Nephron (organoid): ENCODE data around the gene MEST.
A peak's percentile ranks its signal among the peaks of the same experiment; 100 is the strongest.

Source experiments
- H3K27ac Mint-ChIP-seq, 3 experiments: 2 replicates each; pipeline ENCODE4 v1.8.0; 2020; ENCODE audit warnings: mixed read lengths in 3 of 3, mild to moderate bottlenecking in 2 of 3, moderate library complexity in 1 of 3
- H3K27me3 Mint-ChIP-seq: 2 replicates; pipeline ENCODE4 v1.8.0; 2021; ENCODE audit warnings: low read depth, mild to moderate bottlenecking, moderate library complexity, mixed read lengths
- H3K36me3 Mint-ChIP-seq: 2 replicates; pipeline ENCODE4 v1.8.0; 2020; ENCODE audit warnings: low read depth, mixed read lengths
- H3K4me1 Mint-ChIP-seq: 2 replicates; pipeline ENCODE4 v1.8.0; 2020; ENCODE audit warnings: mixed read lengths
- H3K4me3 Mint-ChIP-seq, 3 experiments: 2 replicates each; pipeline ENCODE4 v1.8.0; 2020; ENCODE audit warnings: mild to moderate bottlenecking in 3 of 3, mixed read lengths in 3 of 3, moderate library complexity in 2 of 3
- H3K9me3 Mint-ChIP-seq: 2 replicates; pipeline ENCODE4 v1.8.0; 2020; ENCODE audit warnings: mixed read lengths
- TF ChIP-seq, protein P1 (sequence below), 3 experiments: fragments of 200-600 bp; sonication (generic); IDR thresholded peaks; one replicate each; pipeline ENCODE4 v1.5.0; 2021; ENCODE audit warnings: antibody characterized with exemption in 3 of 3; ENCODE audit not compliant: unreplicated experiment in 3 of 3

The MEST gene

DNA sequence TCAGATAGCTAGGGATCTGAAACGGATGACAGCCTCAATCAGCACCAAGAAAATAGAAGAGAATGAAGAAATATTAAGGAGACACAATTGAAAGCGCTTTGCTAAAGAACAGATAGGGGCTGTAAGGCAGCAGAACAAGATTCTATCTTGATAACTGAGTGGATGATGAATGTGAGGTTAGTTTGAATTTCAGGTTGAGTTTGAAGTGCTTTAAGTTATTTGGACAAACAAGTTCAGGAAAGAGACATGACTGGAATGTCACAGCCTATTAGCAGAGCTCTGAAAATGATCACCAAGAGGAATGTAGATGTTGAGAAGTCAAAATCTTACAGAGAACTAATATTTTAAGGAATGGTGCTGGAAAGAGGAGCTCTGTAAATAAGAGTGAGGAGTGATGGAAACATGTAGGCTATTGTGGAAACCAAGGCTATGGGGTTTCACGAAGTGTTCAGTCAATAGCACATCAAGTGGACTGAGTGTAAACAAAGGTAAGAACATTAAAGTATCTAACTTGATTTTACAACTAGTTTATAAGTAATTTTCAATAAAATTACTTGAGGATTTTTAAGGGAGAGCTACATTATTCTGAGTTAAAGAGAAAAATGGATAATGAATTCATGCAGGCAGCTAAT is 61.6 kb downstream of the MEST start:
- H3K4me3 Mint-ChIP-seq = no peak overlapping the region
- no peaks in the 10 kb centered on the region for H3K27me3 Mint-ChIP-seq
- H3K9me3 Mint-ChIP-seq = peaks cover 12% of the 10 kb centered on the region
- TF ChIP-seq, protein P1, sequence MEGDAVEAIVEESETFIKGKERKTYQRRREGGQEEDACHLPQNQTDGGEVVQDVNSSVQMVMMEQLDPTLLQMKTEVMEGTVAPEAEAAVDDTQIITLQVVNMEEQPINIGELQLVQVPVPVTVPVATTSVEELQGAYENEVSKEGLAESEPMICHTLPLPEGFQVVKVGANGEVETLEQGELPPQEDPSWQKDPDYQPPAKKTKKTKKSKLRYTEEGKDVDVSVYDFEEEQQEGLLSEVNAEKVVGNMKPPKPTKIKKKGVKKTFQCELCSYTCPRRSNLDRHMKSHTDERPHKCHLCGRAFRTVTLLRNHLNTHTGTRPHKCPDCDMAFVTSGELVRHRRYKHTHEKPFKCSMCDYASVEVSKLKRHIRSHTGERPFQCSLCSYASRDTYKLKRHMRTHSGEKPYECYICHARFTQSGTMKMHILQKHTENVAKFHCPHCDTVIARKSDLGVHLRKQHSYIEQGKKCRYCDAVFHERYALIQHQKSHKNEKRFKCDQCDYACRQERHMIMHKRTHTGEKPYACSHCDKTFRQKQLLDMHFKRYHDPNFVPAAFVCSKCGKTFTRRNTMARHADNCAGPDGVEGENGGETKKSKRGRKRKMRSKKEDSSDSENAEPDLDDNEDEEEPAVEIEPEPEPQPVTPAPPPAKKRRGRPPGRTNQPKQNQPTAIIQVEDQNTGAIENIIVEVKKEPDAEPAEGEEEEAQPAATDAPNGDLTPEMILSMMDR (IDR thresholded peaks at IDR 0.05; ENCODE audit: unreplicated experiment in 3 of 3) = no peak
- peaks cover 75% of the 10 kb centered on the region for H3K36me3 Mint-ChIP-seq
- no peaks in the 10 kb centered on the region for H3K4me1 Mint-ChIP-seq
- H3K27ac Mint-ChIP-seq = peak overlapping the region in 1 of 3 experiments; percentile 11

DNA sequence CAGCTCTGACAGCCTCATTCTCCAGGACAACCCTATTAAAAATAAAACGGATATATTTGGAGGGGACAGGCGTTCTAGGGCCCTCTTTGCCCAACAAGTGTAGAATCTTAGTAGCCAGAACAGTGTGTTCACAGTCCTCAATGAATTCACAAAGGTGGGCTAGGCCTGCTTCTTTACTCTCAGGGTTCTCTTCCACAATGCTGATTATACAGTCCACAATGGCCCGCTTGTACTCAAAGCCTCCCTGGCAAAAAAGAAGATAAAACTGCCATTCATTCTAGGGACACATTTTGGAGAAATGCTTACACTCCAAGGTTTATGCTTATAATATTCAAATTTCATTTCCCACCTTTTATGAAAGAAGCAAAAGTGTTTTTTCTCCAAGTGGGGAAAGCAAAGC is 62.6 kb downstream of the MEST start:
- no peaks in the 10 kb centered on the region for H3K27me3 Mint-ChIP-seq
- peaks cover 78% of the 10 kb centered on the region for H3K36me3 Mint-ChIP-seq
- H3K4me1 Mint-ChIP-seq = no peaks in the 10 kb centered on the region
- H3K4me3 Mint-ChIP-seq = no peak overlapping the region
- H3K27ac Mint-ChIP-seq = no peak overlapping the region
- TF ChIP-seq, protein P1 (IDR thresholded peaks at IDR 0.05; ENCODE audit: unreplicated experiment in 3 of 3) = no peak
- H3K9me3 Mint-ChIP-seq = peaks cover 19% of the 10 kb centered on the region
